LNCaP clone FGC (cell line): ENCODE data around the gene NBDY.
A peak's percentile ranks its signal among the peaks of the same experiment; 100 is the strongest.
"Not testable (repeated sequence)": the region's sequence is repeated elsewhere in the genome, so short reads cannot be mapped to it uniquely, and the experiment has no call there.

Source experiments
- DNase-seq: peaks from one replicate; pipeline ENCODE4 v3.0.0-alpha.2; 2011; ENCODE audit warnings: low read depth
- H3K4me3 ChIP-seq: 2 replicates; pipeline ENCODE4 v1.5.1; 2011; ENCODE audit warnings: mild to moderate bottlenecking, low read depth, low read length, control low read depth
- TF ChIP-seq, protein P1 (sequence below): IDR thresholded peaks from 2 replicates; pipeline ENCODE4 v1.5.1; 2012; ENCODE audit warnings: mild to moderate bottlenecking; ENCODE audit not compliant: control insufficient read depth, insufficient read depth; ENCODE audit errors: extremely low read depth

NBDY gene

DNA sequence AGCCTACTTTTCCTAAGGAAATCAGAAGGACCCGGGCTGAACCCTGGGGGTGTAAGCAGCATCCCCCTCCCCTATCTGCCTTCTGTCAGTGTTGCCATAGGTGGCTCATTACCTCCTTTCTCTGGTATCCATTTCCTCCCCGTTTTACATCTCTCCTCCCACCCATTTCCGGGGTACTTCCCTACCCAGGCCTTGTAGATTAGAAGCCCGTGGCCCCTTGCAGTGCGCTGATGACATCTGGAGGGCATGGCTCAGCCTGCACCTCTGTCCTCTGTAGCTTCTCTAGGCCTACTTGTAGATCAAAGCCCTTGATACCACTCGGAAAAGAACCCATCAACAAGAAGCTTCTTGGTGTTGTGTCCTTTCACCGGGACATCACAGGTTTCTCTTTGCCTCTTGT lies 71.8 kb downstream of the NBDY start:
- no peak for DNase-seq
- TF ChIP-seq, protein P1, sequence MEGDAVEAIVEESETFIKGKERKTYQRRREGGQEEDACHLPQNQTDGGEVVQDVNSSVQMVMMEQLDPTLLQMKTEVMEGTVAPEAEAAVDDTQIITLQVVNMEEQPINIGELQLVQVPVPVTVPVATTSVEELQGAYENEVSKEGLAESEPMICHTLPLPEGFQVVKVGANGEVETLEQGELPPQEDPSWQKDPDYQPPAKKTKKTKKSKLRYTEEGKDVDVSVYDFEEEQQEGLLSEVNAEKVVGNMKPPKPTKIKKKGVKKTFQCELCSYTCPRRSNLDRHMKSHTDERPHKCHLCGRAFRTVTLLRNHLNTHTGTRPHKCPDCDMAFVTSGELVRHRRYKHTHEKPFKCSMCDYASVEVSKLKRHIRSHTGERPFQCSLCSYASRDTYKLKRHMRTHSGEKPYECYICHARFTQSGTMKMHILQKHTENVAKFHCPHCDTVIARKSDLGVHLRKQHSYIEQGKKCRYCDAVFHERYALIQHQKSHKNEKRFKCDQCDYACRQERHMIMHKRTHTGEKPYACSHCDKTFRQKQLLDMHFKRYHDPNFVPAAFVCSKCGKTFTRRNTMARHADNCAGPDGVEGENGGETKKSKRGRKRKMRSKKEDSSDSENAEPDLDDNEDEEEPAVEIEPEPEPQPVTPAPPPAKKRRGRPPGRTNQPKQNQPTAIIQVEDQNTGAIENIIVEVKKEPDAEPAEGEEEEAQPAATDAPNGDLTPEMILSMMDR = no peak
- no peak overlapping the region for H3K4me3 ChIP-seq

DNA sequence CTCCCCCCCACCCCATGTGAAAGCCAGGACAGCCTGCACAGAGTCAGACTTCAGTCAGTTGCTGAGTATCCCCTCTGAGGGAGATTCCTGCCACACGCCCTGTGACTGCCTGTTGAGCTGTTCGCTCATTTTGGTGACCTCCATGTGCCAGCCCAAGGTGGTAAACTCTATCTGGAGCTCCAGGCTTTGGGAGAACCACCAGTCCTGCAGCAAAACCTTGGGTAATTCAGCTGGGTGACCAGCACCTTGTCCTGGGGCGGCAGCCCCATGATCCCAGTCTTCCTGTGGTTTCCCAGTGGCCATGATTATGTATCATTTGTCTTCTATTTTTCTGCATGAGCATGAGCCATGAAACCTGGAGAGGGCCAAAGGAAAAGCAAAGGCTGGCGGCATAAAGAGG lies 73.4 kb downstream of the NBDY start:
- DNase-seq = no peak
- TF ChIP-seq, protein P1 = no peak
- no peak overlapping the region for H3K4me3 ChIP-seq

GRCh38 chrX:56802921-56803849 lies 74.1 kb downstream of the NBDY start:
- TF ChIP-seq, protein P1 = peak; percentile 68
- no peak overlapping the region for H3K4me3 ChIP-seq
- DNase-seq = peak; percentile 47

GRCh38 chrX:56803850-56804681 lies 75.0 kb downstream of the NBDY start:
- TF ChIP-seq, protein P1 = no peak
- DNase-seq = no peak
- no peak overlapping the region for H3K4me3 ChIP-seq

DNA sequence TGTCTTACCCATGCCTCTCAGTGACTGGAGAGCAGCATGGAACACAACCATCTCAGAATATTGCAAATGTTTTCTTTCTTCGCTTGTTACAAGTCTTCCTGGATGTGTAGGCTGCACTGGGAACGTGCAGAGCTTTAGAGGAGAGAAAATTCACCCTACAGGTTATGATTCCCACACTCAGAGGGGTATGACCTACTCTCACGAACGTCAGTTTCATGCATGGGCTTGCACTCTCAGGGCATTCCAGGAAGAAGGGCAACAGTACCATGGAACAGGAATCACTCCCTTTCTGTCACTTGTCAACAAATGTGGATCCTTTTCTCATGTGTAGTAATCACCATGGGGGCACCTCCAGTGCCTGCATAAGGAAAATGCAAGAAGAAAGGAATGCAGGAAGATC lies 75.8 kb downstream of the NBDY start:
- no peak overlapping the region for H3K4me3 ChIP-seq
- TF ChIP-seq, protein P1 = no peak
- no peak for DNase-seq

DNA sequence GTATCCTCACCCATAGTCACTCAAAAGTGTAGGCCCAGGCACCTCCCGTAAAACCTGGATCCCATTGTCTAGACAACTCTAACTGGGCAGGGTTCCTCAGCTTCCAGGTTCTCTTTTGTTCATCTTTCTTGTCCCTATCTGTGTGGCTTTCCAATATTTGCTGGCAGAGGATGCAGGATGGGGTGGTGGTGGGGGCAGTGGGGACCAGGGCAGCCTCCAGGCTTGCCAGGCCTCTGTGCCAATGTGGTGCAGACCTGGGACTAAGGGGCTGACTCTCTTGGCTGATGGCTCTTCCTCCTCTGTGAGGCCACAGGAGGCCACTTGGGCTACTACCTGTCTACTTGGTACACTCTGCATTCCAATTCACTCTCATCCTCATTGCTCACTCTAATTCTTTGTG lies 76.4 kb downstream of the NBDY start:
- H3K4me3 ChIP-seq = no peak overlapping the region
- TF ChIP-seq, protein P1 = no peak
- DNase-seq = no peak

GRCh38 chrX:56806176-56806575 lies 77.1 kb downstream of the NBDY start:
- not testable (repeated sequence) for DNase-seq

More at GRCh38 chrX:56806176-56806575, 77.1 kb downstream of the NBDY start:
- not testable (repeated sequence) for H3K4me3 ChIP-seq
